ENCODE results near the gene PSMD12.

Gene PSMD12

DNA sequence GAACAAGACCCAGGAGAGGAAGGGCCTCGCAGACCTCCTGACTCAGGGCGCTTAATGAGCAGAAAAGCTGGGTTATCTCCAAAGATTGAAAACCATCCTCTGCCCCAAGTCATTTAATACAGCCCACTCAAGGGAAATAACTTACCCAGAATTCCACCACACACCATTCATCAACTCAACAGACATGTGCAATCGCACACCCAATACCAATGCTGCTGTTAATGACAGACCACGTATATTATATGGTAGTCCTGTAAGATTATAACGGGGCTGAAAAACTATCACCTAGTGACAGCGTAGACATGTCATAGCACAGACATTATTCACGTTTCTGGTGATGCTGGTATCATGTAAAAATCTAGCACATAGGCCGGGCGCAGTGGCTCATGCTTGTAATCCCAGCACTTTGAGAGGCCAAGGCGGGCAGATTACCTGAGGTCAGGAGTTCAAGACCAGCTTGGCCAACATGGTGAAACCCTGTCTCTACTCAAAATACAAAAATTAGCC, 68.9 kb downstream of the PSMD12 start:
- DNase-seq = no peak

DNA sequence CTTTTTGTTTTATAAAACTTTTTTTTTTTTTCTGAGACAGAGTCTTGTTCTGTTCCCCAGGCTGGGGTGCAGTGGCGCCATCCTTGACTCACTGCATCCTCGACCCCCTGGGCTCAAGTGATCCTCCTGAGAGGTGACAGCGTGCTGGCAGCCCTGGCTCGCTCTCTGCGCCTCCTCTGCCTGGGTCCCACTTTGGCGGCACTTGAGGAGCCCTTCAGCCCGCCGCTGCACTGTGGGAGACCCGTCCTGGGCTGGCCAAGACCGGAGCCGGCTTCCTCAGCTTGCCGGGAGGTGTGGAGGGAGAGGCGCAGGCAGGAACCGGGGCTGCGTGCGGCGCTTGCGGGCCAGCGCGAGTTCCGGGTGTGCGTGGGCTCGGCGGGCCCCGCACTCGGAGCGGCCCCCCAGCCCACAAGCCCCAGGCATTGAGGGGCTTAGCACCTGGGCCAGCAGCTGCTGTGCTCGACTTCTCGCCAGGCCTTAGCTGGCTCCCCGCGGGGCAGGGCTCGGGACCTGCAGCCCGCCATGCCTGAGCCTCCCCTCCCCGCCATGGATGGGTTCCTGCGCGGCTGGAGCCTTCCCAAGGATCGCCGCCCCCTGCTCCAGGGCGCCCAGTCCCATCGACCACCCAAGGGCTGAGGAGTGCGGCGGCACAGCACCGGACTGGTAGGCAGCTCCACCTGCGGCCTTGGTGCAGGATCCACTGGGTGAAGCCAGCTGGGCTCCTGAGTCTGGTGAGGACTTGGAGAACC, 71.8 kb downstream of the PSMD12 start:
- DNase-seq = no peak

DNA sequence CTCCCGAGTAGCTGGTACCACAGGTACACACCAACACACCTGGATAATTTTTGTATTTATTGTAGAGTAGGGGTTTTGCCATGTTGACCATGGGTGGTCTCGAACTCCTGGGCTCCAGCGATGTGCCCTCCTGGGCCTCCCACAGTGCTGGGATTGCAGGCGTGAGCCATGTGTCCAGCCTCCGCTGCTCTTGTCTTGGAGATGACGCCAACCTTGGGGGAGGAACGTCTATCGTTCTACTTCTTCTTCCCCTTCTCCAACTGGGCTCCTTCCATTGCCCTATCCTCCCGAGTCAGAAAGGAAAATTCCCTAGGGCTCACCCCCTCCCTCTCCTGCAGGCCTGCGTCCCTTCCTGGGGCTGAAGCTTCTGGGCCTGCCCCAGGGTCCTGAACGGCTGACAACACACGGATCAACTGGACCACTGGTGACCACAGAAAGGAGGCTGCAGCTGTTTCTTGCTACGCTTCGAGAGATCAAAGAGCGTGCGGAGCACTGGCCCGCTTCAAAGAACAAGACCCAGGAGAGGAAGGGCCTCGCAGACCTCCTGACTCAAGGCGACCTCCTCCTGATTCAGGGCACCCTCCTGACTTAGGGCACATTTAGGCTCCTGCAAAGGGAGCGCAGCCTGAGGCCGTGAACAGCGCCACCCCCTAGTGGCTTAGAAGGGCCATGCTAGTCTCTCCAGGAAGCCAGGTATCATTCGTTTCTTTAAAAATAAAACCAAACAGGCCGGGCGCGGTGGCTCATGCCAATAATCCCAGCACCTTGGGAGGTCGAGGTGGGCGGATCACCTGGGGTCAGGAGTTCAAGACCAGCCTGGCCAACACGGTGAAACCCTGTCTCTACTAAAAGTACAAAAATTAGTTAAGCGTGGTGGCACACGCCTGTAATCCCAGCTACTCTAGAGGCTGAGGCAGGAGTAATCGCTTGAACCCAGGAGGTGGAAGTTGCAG, 72.8 kb downstream of the PSMD12 start:
- peak; percentile 62 for DNase-seq

DNA sequence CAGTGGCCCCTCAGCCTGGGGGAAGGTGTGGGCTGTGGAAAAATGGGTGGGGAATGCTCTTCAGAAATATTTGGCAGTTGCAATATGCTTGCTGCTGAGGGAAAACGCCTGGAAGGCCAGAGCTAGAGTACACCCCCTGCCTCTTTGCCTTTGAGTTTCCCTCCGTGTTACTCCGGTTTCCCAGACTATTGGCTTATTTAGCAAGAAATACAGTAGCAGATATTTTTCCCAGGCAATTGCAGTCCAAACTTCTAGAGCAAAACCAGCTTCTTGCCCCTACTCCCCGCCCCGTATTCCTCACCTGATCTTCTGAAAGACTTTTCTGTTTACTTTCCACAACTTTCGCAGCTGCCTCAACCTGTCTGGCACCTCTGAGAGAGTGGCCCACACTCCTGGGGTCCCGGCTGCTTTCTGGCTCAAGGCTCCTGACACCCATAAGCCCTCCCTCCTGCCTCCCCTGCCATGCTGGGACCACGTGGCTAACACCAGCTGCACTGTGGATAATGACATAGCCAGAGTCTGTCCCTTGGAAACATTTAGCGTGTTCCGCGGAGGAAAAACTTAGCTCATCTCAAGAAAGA, 75.6 kb downstream of the PSMD12 start:
- DNase-seq = no peak

DNA sequence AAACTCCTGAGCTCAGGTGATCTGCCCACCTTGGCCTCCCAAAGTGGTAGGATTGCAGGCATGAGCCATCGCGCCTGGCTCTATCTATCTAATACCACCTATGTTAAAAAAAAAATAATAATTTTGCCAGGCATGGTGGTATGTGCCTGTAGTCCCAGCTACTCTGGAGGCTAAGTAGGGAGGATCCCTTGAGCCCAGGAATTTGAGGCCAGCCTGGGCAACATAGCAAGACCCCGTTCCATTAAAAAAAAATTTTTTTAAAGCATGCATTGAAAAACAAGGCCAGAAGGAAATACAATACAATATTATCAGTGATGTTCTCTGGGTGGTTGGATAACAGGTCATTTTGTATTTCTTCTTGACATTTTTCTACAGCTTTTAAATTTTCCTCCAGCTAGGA, 76.1 kb downstream of the PSMD12 start:
- DNase-seq = no peak

DNA sequence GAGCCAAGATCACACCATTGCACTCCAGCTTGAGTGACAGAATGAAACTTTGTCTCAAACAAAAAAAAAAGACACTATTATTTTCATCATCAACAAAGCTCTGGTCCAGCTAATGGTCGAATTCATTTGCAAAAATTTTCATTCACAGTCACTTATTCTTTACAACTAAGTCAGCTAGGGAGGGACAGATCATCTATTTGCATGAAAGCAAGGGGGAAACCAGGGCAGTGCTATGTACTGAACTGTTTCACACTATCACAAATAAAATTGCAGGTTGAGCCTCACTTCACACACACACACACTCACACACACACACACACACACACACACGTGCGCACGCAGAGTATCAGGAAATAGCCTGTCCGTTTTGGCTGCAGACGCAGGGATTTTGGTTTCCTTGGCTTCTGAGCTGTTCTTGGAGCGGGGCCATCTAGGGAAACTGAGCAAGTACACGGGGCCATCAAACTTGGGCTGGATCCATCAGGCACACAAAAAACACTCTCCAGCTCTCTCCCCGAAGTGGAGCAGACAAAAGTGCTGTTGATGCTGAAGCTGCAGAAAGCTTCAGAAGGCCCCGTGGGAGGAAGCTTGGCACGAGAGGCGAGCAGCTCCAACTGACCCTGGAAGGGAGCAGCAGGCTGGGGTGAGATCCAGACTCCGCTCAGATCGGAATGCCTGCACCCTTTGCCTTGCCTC, 77.0 kb downstream of the PSMD12 start:
- no peak for DNase-seq

All from 8988T (cell line).